GM19372 (cell line): ENCODE measurements around the gene ATG13.

Source experiments
- ATAC-seq: cut with Tn5 transposase; IDR thresholded peaks from one replicate; pipeline ENCODE4 v1.9.1; 2021; ENCODE audit warnings: mild to moderate bottlenecking, low read depth, moderate library complexity; ENCODE audit not compliant: unreplicated experiment

The ATG13 gene

DNA sequence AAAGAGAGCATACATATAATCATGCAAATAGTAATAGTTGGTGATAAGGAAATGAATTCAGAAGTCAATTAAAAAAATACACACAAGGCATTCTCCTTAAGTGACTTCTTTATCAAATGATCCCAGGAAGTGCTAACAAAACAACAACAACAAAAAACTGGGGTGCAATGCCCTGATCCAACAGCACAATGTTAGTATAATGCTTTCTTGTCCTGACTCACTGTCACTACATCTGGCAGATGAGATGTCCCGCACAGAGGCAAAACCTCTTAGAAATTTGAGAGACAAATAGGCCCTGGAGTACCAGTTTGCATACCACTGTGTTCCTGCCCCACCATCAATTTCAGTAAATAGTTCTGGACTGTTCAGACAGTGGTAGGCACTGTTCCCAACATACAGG lies 12.6 kb upstream of the ATG13 start:
- ATAC-seq: no peak

DNA sequence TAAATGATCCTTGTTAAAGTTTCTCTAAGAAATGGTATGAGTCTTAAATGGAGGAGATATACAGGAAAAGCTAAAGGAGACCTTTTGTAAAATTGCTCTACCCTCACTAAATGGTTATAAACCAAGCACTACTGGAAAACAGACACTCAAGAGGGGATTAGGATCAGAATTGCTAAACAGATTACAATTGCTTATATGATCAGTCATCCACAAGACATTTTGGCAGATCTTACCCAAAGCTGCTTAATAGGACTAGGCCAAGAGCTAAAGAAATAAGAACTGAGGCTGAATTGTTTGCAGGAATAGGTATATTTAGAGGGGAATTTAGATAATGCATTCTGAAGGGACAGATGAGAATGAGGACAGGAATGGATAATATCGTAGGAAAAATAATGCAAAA lies 9.8 kb upstream of the ATG13 start:
- ATAC-seq: no peak

DNA sequence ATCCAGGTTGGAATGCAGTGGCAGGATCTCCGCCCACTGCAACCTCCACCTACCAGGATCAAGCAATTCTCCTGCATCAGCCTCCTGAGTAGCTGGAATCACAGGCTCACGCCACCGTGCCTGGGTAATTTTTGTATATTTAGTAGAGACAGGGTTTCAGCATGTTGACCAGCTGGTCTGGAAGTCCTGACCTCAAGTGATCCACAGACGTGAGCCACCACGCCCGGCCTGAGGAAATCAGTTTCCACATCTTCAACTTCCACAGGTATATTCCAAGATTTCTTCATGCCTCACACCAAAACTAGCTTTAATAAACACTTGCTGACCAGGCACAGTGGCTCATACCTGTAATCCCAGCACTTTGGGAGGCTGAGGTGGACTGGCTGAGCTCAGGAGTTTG lies 8.0 kb upstream of the ATG13 start:
- ATAC-seq: no peak

DNA sequence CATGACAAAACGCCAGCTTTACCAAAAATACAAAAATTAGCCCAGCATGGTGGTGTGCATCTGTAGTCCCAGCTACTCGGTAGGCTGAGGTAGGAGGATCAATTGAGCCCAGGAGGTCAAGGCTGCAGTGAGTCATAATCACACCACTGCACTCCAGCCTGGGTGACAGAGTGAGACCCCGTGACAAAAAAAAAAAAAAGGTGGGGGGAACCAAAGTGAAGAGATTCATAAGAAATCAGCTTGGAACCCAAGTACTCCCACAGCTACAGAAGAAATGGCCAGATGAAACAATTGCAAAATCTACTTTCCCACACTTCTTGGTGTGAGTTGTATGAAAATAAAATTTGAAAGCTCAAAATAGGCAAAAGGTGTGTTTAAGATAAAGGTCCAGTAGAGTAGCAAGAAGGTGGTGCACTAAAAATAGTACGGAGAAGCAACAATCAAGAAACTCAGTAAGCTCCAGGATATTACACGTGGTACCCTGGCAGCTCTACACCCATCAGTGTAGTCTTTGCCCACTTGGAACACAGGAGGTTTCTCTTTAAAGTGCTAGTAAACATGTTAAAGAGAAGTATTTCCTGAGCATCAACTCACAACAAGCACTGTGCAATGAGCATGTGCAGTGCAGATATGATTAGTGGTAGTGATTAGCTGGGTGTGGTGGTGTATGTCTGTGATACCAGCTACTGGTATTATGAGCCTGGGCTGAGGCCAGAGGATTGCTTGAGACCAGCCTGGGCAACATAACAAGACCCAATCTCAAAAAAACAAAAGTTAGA lies 5.6 kb upstream of the ATG13 start:
- ATAC-seq: no peak

DNA sequence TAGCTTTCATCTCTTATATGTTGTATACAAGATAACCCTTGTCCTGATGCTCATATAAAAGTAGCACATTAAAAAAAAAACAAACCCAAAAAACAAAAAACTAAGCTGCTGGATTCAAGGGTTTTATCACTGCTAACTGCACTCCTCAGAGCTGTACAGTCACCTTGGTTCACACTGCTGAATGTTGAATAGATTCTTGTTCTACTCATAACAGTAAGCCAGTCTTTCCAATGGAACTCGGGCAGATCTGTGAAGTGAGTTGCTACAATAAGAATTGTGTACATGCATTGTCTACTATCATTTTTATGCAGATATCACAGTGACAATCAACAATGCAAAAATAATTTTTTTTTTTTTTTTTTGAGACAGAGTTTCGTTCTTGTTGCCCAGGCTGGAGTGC lies 5.0 kb upstream of the ATG13 start:
- ATAC-seq: no peak

DNA sequence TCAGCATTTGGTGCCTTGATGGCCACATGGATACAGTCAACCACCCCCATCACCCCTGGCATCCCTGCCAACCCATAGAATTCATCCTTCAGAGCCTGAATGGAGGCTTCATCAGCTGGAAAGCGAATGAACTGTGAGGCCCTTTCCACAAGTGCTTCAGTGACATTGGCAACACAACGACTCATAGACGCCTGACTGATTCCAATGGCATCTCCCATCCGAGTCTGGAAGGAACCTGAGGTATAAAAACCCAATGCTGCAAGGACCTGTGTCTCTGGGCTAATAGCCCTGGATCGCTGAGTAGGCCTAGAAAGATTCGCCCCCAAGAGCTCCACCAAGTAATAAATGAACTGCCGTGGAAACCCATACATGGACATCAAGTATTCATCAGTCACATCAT lies 1.6 kb upstream of the ATG13 start:
- no peak for ATAC-seq

DNA sequence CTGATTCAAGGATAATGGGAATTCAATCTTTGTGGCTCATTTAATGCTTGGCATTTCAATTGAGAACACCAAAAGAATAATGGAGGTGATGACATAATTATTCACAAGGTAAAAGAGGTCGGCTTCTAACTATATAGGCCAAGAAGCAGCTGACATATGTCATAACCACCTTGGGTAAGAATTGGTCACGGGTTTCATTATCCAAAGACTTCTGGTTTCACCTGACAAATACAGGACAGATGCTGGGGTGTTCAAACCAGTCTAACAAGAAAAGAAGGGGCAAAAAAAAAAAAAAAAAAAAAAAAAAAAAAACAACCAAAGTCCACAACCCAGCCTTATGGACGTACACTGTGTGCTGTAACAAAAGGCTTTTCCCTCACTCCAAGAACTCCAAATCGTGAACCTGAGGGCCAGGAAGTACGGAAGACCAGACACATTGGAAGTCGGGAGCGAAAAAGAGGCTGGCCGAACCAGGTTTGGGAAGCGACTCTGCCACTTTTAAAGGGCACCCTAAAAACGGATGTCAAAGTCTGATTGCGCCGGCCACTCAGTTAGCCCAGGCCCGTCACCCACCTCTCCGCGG lies 711 bp upstream of the ATG13 start:
- no peak for ATAC-seq

DNA sequence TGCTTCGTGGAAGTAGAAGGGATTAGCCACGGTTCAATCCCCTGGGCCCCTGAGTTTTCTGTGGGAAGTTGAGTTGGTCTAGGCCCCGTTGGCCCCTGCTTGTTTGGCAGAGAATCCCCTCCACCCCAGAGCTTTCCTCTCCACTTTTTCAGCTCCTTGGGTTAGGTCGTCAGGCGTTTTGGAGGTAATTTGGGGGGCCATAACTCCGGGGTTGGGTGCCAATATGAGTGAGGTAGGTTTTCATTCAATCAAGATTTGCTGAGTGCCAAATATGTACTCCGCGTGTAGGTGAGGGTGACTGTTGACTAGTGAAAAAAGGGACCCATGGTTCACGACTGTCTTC lies 590 bp downstream of the ATG13 start:
- no peak for ATAC-seq

DNA sequence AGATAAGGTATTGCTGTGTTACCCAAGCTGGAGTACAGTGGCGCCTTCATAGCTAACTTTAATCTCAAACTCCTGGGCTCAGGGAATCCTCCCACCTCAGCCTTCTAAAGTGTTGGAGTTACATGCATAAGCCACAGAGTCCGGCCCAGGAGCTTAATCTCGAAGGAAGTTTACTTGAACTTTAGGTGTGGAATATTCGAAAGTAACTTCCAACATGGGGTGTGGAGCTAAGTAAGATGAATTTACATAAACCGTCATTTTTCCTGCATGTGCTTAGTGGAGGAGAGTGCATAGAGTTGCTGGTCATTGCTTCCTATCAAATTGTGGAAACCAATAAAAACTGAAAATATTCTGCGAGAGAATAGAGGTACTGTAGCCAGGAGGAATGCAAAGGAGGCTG lies 1.5 kb downstream of the ATG13 start:
- ATAC-seq: no peak

DNA sequence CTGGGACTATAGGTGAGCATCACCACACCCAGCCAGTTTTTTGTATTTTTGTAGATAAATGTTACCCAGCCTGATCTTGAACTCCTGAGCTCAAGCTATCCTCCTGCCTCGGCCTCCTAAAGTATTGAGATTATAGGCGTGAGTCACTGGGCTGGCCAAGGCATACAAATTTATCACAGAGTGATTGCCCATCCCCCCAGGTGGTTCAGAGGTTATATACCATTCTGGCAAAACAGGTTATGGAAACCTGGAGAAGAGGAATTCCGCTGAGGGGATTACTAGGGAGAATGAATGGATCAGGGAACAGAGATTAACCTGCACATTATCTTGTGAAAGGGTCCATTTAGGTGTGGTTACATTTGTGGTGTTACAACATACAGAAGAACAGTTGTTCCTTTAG lies 8.1 kb downstream of the ATG13 start:
- ATAC-seq: no peak

DNA sequence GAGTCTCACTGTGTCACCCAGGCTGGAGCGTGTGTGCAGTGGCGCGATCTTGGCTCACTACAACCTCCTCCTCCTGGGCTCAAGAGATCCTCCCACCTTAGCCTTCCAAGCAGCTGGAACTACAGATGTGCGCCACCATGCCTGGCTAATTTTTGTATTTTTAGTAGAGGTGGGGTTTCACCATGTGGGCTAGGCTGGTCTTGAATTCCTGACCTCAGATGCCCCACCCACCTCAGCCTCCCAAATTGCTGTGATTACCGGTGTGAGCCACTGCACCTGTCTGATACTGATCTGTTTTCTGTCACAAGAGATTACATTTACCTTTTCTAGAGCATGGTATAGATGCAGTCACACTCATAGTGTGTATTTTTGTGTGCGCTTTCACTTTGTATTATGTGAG lies 11.6 kb downstream of the ATG13 start:
- no peak for ATAC-seq

DNA sequence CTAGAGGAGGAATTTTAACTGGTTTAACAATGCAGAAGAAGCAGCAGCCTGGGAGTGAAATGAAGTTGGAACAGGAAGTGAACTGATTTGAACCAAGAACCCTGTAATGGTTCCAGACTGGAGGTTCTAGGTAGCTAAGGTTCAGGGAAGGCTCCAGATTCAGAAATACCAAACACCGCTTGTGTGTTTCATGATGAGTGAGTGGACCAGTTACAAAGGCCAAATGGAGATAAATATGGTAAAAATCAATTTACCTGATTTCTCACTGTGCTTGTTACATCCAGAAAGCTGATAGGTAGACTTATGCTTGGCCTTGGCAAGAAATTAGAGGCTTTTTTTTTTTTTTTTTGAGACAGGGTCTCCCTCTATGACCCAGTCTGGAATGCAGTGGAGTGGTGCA lies 12.9 kb downstream of the ATG13 start:
- no peak for ATAC-seq

DNA sequence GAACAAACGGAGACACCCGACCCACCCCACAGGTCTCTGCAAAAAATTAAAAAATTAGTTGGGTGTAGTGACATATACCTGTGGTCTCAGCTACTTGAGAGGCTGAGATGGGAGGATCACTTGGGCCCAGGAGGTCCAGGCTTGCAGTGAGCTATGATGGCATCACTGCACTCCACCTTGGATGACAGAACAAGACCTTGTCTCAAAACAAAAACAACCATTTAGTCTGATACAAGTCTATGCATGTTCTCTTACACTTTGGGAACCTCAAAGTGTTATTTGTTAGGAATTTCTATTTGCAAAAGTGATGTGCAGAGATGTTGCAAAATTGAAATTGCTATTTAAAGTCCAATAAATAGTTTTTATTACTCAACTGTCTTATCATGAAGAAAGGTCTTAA lies 14.3 kb downstream of the ATG13 start:
- ATAC-seq: no peak

DNA sequence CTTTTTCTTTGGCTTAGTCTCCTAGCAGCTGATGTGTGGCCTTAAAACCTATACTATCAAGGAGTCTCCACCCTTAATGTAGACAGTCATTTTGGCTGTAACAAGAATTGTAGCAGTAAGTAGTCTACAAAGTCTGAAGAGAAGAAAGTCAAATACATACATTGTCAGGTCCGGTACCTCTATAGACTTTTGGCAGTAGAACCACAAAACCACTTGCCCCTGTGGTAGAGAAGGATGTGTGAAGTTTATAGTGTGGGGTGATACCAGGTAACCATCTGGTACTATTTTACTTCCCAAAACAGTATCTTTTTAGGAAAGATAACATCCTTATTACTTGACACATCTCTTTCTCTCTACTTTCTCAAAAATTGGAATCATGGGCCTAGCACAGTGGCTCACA lies 15.1 kb downstream of the ATG13 start:
- ATAC-seq: no peak

DNA sequence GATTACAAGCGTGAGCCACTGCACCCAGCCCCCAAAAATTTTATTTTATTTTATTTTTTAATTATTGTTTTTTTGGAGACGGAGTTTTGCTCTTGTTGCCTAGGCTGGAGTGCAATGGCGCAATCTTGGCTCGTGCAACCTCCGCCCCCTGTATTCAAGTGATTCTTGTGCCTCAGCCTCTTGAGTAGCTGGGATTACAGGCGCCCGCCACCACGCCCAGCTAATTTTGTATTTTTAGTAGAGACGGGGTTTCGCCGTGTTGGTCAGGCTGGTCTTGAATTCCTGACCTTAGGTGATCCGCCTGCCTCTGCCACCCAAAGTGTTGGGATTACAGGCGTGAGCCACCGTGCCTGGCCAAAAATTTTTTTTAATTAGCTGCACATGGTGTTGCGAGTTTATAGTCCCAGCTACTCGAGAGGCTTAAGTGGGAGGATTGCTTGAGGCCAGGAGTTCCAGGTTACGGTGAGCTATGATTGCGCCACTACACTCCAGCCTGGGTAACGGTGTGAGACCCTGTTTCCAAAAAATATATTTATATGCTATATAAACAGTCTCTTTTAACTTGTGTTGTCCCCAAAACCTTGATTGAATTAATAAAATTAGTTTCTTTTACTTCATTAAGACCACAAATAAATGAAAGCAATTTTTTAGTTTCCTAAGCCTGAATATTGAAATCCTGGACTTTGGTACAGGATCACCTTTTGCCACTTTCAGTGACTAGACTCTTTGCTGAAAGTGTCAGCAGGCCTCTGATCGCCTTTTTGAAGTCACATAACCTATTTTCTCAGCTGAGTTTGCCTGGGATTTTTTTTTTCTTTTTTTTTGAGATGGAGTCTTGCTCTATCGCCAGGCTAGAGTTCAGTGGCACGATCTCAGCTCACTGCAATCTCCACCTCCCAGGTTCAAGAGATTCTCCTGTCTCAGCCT lies 16.2 kb downstream of the ATG13 start:
- ATAC-seq: no peak

DNA sequence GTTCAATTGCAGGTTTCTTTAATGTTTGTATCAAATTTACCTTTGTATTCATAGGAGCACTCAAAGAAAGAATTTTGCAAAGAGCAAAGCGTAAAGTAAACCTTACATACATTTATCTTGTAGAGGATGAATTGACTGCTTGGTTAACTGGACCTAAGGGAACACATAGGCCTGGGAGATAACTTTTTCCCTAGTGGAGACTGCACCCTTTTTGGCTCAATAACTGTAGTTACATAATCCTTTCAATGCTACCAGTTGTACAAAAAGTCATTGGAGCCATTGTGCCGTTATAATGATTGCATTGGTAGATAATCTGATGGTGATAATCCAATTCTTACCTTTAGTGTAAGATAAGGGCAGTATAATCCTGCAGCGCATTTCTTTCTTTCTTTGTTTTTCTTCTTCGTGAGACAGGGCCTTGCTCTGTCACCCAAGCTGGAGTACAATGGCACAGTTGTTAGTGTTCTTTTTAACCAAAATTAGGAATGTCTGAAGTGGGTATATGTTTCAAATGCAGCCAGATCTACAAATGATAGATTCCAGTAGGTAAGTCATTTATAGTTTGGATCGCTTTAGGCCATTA lies 18.3 kb downstream of the ATG13 start:
- no peak for ATAC-seq

DNA sequence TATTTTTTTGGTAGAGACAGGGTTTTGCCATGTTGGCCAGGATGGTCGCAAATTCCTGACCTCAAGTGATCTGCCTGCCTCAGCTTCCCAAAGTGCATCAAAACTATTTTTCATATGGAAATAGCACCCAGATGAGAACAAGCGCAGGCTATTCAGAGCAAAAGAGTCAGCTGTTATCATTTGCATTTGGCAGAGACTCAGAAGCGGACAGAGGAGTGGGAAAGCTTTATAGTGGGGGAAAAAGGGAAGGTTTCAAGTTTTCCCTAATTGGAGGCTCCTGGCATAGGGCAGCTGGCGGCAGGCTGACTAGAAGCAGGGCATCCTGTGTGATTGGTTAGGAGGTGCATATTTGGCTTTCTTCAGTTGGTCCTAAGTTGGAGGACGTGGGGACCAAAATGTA lies 20.2 kb downstream of the ATG13 start:
- no peak for ATAC-seq

DNA sequence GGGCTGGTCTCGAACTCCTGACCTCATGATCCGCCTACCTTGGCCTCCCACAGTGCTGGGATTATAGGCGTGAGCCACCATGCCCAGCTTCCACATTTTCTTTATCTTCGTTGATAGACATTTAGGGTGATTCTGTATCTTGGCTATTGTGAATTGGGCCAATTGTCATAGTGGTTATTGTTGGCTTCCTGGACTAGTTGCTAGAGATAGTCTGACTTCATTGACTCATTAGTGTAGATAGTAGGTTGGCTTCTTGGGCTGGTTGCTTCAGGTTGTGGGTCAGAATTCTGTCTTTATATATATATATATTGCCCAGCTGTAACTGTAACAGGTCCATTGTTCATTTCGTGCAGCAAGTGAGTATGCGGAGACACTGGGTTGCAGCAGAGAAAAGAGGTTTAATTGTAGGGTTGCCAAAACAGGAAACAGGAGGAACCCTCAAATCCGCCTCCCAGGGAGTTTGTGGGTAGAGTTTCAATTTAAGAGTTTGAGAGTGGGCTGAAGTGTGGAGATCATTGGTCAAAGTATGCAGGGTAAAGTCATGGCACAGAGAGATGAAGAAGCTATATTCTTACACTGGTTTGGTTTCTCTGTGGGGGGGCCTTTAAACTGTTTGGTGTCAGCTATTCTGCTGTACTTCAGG lies 22.0 kb downstream of the ATG13 start:
- no peak for ATAC-seq

DNA sequence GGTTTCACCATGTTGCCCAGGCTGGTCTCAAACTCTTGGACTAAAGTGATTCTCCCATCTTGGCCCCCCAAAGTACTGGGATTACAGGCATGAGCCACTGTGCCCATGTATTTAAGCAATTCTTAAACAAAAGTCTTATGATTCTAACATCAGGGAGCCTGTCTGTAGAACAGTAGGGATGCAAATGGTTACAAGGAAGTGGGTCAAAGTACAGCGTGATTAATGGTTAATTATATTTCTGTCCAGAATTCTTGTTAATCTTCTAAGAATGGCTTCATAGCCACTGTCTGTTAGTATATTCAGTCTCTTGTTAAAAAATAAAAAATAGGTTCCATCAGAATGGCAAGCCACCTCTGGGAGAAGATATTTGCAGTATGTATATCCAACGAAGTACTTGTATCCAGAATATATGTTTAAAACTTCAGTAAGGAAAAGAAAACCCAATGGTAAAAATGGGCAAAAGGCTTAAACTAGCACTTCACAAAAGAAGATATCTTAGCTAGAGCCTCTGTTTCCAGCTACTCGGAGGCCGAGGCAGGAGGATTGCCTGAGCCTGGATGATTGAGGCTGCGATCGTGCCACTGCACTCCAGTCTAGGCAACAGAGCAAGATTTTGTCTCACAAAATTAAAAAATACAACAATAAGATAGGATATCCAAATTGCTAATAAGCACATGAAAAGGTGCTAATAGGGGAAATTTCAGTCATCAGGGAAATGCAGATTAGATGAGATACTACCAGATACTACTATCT lies 22.9 kb downstream of the ATG13 start:
- ATAC-seq: no peak

DNA sequence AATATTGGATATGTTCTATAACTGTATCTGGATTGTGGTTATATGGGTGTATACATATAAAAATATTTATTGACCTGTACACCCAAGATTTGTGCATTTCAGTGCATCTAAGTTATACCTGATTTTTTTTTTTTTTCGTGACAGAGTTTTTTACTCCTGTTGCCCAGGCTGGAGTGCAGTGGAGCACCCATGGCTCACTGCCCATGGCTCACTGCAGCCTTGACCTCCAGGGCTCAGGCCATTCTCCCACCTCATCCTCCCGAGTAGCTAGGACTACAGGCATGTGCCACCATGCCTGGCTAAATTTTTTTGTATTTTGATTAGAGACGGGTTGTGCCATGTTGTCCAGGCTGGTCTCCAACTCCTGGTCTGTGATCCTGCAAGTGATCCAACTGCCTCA lies 24.3 kb downstream of the ATG13 start:
- ATAC-seq: no peak
